GM12891 (cell line): ENCODE data around the gene AGBL2.

Experiments used
- PAX5 ChIP-seq: IDR thresholded peaks from 2 replicates; pipeline ENCODE4 v1.6.1; 2011; ENCODE audit warnings: low read length, moderate library complexity, mild to moderate bottlenecking; ENCODE audit not compliant: insufficient read depth, severe bottlenecking
- POLR2A ChIP-seq: IDR thresholded peaks from 2 replicates; pipeline ENCODE4 v1.6.1; 2011; ENCODE audit warnings: low read depth, low read length, control low read depth
- POLR2AphosphoS5 ChIP-seq: IDR thresholded peaks from 2 replicates; pipeline ENCODE4 v1.6.1; 2011; ENCODE audit warnings: low read depth, low read length, control low read depth
- POU2F2 ChIP-seq: IDR thresholded peaks from 2 replicates; pipeline ENCODE4 v1.6.1; 2011; ENCODE audit warnings: low read depth, mild to moderate bottlenecking, control low read depth, low read length, moderate library complexity
- SPI1 ChIP-seq: IDR thresholded peaks from 2 replicates; pipeline ENCODE4 v1.6.1; 2011; ENCODE audit warnings: low read depth, low read length, control low read depth
- TAF1 ChIP-seq: IDR thresholded peaks from 2 replicates; pipeline ENCODE4 v1.6.1; 2011; ENCODE audit warnings: low read depth, low read length, control low read depth

DNA sequence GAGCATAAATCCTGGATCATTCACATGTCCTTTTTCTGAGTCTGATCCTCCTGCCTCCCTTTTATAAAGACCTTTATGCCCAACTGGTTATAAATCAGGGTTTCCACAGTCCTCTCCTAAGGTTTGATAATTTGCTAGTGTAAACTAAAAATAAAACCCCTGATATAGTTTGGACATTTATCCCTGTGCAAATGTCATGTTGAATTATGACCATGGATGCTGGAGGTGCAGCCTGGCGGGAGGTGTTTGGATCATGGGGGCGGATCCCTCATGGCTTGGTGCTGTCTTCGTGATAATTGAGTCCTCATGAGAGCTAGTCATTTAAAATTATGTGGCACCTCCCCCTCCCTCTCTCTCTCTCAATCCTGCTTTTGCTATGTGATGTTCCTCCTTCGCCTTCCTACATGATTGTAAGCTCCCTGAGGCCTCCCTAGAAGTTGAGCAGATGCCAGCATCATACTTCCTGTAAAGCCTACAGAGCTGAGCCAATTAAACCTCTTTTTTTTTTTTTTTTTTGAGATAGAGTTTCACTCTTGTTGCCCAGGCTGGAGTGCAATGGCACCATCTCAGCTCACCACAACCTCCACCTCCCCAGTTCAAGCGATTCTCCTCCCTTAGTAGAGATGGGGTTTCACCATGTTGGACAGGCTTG is 63.2 kb downstream of the AGBL2 start:
- TF ChIP-seq POLR2A = no peak
- TF ChIP-seq POLR2AphosphoS5 = no peak
- TF ChIP-seq SPI1 = no peak
- no peak for TF ChIP-seq TAF1
- TF ChIP-seq PAX5 = no peak
- no peak for TF ChIP-seq POU2F2
